Effector memory CD4-positive, alpha-beta T cell (primary cell): ENCODE data around the gene LDLRAD4.

Experiments used
- DNase-seq, 3 donors: peaks; one replicate each; pipeline ENCODE4 v3.0.0-alpha.2; 2020
- H3K27ac ChIP-seq: 2 replicates; pipeline ENCODE4 v1.7.0; 2013; ENCODE audit warnings: mild to moderate bottlenecking, low read length, moderate library complexity; ENCODE audit not compliant: insufficient read depth, poor library complexity, severe bottlenecking
- H3K27me3 ChIP-seq: replicated peaks from 2 replicates; pipeline ENCODE4 v1.7.0; 2013; ENCODE audit warnings: mild to moderate bottlenecking, low read length; ENCODE audit not compliant: insufficient read depth, control insufficient read depth, poor library complexity, severe bottlenecking
- H3K36me3 ChIP-seq: 2 replicates; pipeline ENCODE4 v1.7.0; 2013; ENCODE audit warnings: mild to moderate bottlenecking, low read length, moderate library complexity; ENCODE audit not compliant: control insufficient read depth, insufficient read depth
- H3K4me1 ChIP-seq: 2 replicates; pipeline ENCODE4 v1.7.0; 2013; ENCODE audit warnings: low read length, mild to moderate bottlenecking; ENCODE audit not compliant: control insufficient read depth, insufficient read depth, poor library complexity, severe bottlenecking
- H3K4me3 ChIP-seq: 2 replicates; pipeline ENCODE4 v1.7.0; 2013; ENCODE audit warnings: low read length, low read depth, mild to moderate bottlenecking; ENCODE audit not compliant: insufficient read depth, poor library complexity, severe bottlenecking
- H3K9me3 ChIP-seq: 2 replicates; pipeline ENCODE4 v1.7.0; 2013; ENCODE audit warnings: mild to moderate bottlenecking, low read length, moderate library complexity; ENCODE audit not compliant: control insufficient read depth

LDLRAD4 gene

DNA sequence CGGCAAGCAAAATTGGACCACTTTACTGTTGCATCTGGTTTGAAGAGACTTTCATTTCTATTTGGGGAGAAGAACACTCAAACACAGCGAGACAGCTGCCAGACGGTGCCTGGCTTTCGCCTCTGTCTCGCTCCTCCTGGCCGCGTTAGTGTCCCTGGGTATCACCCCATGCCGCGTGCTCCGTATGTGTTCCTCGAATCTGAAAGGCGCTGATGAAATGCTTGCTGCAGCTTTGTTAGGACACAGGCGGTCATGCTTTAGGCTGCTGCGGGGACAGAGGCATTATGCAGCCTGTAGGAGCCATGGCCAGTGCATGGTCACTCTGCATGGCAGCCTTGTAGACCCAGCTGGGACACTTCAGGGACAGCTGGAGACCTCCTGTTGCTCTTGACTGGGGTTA lies 53.9 kb downstream of the LDLRAD4 start:
- Histone ChIP-seq H3K27ac (peak overlapping the region; percentile 7), H3K4me3 (no peak overlapping the region), H3K36me3 (no peaks in the 10 kb centered on the region), H3K27me3 (no peaks in the 10 kb centered on the region), H3K4me1 (peaks cover 41% of the 10 kb centered on the region), H3K9me3 (no peaks in the 10 kb centered on the region)
- no peak for DNase-seq

DNA sequence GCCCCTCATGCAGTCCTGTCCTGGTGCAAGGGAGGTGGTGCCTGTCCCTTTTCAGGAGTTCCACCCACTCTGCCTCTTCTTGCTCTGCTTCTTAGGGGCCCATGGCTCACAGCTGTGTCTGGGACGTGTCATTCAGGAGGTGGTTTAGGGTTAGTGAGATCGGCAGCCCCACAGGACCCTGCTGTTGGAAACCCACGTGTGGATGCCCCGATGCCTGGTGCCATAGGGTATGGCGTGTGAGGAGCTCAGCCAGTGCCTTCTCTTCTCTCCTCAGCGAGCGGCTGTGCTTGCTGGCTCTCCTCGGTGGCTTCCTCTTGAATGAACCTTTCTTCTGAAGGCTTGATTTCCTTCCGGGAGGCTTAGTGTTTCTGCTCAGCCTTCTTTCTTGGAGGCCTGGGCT lies 55.2 kb downstream of the LDLRAD4 start:
- DNase-seq, result no peak
- peak overlapping the region; percentile 68 for H3K27ac ChIP-seq
- H3K27me3 ChIP-seq, result no peaks in the 10 kb centered on the region
- H3K4me3 ChIP-seq, result peak overlapping the region; percentile 44
- H3K4me1 ChIP-seq, result peaks cover 38% of the 10 kb centered on the region
- no peaks in the 10 kb centered on the region for H3K36me3 ChIP-seq
- no peaks in the 10 kb centered on the region for H3K9me3 ChIP-seq

DNA sequence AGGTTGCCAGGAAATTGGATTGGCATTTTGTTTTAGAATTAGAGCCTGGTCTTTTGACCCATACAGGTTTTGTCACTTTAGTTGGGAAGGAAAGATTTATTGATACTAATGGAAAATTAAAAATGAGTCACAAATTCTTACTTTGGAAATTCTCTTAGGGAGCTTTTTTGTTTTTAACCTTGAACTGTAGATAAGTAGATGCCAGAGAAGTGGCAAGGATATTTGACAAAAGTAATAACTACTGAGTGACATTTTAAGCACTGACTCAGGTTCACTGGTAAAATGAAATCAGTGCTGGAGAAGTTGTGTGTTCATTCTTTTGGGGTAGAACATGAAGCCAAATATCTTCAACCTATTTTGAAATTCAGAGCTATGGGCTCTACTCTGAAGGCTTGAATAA lies 56.5 kb downstream of the LDLRAD4 start:
- H3K27me3 ChIP-seq, result no peaks in the 10 kb centered on the region

GRCh38 chr18:13276530-13277520 lies 58.3 kb downstream of the LDLRAD4 start:
- peak in 2 of 3 donors; percentile 28 to 38 for DNase-seq
- peaks cover 45% of the 10 kb centered on the region for H3K4me1 ChIP-seq
- no peaks in the 10 kb centered on the region for H3K27me3 ChIP-seq
- no peak overlapping the region for H3K4me3 ChIP-seq
- H3K27ac ChIP-seq, result peak overlapping the region; percentile 61
- no peaks in the 10 kb centered on the region for H3K36me3 ChIP-seq
- no peaks in the 10 kb centered on the region for H3K9me3 ChIP-seq

More for the DNA sequence above, 56.5 kb downstream of the LDLRAD4 start:
- Histone ChIP-seq H3K36me3 (no peaks in the 10 kb centered on the region), H3K4me1 (peaks cover 45% of the 10 kb centered on the region), H3K27ac (no peak overlapping the region), H3K9me3 (no peaks in the 10 kb centered on the region), H3K4me3 (no peak overlapping the region)
- DNase-seq, result no peak

DNA sequence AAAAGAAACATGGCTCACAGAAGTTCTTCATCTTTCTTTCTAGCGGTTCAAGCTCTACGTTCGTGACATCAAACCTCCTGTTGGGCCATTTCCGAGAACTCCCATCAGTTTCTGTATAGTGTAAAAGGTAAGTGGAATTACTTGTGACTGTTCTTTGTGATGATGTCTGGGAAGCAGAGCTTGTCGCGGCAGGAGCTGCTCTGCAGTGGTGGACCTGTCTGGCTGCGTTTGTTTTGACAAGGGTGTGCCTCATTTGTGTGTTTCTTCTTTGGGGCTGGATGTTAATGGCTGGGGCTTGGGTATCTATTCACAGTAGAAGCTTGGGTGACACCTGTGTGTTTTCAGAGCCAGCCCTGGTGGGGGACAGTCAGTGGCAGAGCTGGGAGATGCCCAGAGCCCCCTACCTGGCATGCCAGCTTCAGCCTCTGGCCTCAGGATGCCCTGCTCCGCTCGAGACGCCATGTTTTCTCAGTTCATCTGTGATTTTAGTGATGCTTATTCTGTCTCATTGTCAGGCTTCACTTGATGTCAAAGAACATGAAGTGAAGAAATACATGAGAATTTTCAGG lies 59.6 kb downstream of the LDLRAD4 start:
- Histone ChIP-seq H3K9me3 (no peaks in the 10 kb centered on the region), H3K4me3 (no peak overlapping the region), H3K27ac (peak overlapping the region; percentile 61), H3K4me1 (peaks cover 40% of the 10 kb centered on the region), H3K36me3 (no peaks in the 10 kb centered on the region), H3K27me3 (no peaks in the 10 kb centered on the region)
- no peak for DNase-seq

DNA sequence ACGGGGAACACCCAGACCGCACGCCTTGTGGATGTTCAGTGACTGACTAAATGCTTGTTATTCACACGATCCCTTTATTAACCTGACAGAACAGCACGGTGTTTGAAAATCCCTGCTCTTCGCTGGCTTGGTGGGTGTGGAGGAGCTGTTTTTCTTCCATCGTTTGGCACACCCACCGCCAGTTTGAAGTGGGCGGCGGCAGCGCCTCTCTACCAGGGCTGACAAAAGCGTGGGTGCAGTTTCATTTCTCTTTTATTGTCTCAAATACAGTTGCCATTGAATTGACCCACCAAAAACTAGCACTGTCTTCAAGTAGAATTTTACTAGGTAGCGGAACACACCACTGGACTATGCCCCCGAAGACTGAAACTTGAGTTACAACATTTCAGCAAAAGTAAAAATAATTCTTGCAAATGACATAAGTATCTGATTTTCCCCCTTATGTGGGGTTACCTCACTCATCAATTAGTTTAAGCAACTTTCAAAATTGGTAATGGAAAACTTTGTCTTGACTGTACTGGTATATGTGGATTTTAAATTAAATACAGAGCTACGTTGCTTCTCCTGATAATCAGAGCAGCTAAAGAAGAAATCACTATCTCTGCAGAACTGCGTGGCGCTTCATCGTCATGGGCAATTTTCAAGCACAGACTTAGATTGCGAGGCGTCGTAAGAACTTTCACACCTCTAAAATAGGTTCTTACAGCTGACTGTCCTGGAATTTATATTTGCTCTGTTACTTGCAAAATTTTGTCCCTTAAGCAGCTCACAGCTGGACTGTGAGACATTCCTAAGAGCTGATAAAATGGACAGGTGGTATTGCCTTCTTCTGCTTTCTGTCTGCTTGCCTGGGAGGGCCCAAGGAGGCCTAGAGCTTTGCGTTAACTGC lies 60.9 kb downstream of the LDLRAD4 start:
- Histone ChIP-seq H3K9me3 (no peaks in the 10 kb centered on the region), H3K4me3 (peak overlapping the region; percentile 39), H3K27ac (peak overlapping the region; percentile 61), H3K4me1 (peaks cover 32% of the 10 kb centered on the region), H3K27me3 (no peaks in the 10 kb centered on the region), H3K36me3 (no peaks in the 10 kb centered on the region)
- no peak for DNase-seq

DNA sequence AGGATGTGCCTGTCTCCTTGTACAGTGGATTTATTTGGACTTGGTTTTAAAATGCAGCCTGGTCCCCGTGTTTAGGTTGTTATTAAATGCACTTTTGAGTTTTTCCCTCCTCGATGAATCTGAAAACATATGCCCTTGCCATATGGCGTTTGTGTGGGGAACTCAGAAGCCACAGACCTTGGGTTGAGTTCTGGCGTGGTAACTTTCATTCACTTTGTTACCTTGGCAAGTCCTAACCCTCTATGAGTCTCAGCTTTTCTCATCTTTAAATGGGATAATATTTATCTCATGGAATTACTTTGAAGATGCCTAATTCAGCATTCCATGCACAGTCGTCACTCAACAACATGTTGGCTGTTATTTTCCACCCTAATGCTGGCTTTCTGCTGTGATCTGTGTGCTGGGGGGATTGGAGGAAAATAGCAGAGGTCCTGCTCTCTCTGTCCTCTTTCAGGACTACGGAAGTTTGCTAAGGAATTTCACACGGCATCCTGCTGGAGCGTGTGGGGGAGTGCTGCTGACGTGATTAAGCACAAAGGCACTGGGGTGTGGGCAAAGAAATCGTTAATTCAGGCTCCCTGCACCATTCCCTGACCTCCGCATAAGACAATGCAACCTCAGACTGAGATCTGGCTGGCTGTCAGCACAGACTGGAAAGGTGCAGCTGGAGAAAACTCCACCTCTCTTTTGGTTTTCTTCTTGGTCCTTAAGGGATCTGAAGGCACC lies 61.7 kb downstream of the LDLRAD4 start:
- H3K27ac ChIP-seq, result no peak overlapping the region
- H3K4me3 ChIP-seq, result no peak overlapping the region
- H3K4me1 ChIP-seq, result peaks cover 37% of the 10 kb centered on the region
- H3K9me3 ChIP-seq, result no peaks in the 10 kb centered on the region
- no peak for DNase-seq
- no peaks in the 10 kb centered on the region for H3K36me3 ChIP-seq
- H3K27me3 ChIP-seq, result no peaks in the 10 kb centered on the region

GRCh38 chr18:13281406-13281805 lies 62.8 kb downstream of the LDLRAD4 start:
- no peak for DNase-seq

GRCh38 chr18:13283746-13284145 lies 65.2 kb downstream of the LDLRAD4 start:
- no peak overlapping the region for H3K27ac ChIP-seq
- H3K4me3 ChIP-seq, result no peak overlapping the region
- H3K36me3 ChIP-seq, result no peaks in the 10 kb centered on the region
- H3K9me3 ChIP-seq, result no peaks in the 10 kb centered on the region
- no peaks in the 10 kb centered on the region for H3K27me3 ChIP-seq
- DNase-seq, result no peak
- peaks cover 25% of the 10 kb centered on the region for H3K4me1 ChIP-seq

More at GRCh38 chr18:13281406-13281805, 62.8 kb downstream of the LDLRAD4 start:
- Histone ChIP-seq H3K4me1 (peaks cover 35% of the 10 kb centered on the region), H3K4me3 (no peak overlapping the region), H3K9me3 (no peaks in the 10 kb centered on the region), H3K27ac (no peak overlapping the region), H3K27me3 (no peaks in the 10 kb centered on the region), H3K36me3 (no peaks in the 10 kb centered on the region)
